Jurkat, Clone E6-1 (cell line): ENCODE data around the gene HRH2.
A peak's percentile ranks its signal among the peaks of the same experiment; 100 is the strongest.
"Not testable (repeated sequence)": the region's sequence is repeated elsewhere in the genome, so short reads cannot be mapped to it uniquely, and the experiment has no call there.

Experiments used
- DNase-seq: peaks from one replicate; pipeline ENCODE4 v3.0.0-alpha.2; 2011; ENCODE audit warnings: low read depth, low spot score
- H3K4me3 ChIP-seq: 2 replicates; pipeline ENCODE4 v1.5.1; 2011; ENCODE audit warnings: mild to moderate bottlenecking, low read length, control low read depth, moderate library complexity

HRH2 gene

DNA sequence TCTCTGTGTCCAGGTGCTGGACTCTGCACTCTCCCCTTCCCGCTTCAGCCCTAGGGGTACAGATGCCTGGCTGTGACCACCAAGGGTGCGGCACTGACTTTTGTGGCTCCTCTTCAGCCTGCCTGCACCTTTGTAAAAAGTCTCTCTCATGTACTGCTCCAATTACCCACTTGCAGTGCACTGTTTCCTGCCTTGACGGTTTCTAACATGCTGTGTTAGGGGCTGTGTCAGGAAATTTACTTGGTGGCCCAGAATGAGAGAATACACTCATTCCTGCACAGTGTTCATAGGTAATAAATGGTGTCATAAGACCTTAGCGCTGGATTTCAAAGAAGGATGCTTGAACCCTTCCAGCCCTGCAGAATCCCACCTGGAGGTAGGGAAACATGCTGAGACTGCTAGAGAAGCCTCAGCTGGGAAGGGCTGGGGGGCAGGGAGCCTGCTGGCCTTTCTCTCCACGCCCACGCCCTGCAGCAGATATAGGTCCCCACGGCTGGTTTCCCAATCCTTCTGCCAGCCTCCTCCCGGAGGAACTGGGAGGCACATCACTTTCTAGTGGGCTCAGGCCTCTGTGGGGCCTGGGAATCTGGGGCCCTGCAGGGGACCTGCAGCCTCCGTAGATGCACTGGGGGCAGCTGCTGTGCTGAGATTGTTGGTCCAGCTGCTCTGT, 17.6 kb upstream of the HRH2 start:
- H3K4me3 ChIP-seq, result no peak overlapping the region
- no peak for DNase-seq

DNA sequence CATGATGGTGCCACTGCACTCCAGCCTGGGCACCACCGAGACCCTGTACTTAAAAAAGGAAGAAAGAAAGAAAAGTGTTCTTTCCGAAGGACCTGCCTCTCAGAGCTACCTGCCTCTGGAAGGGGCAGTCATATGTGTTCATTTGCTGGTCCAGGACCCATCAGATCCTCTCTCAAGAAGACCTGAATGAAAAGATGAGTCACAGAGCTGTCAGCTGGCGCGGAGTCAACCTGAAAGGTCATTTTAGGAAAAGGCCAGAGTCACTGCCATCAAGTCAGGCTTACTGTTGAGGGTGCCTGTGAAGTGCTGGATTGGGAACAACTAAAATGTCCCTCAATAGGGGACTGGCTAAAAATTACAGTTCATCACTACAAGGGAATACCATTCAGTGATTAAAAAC, 14.9 kb upstream of the HRH2 start:
- no peak overlapping the region for H3K4me3 ChIP-seq
- no peak for DNase-seq

- H3K4me3 ChIP-seq, result no peak overlapping the region
- DNase-seq, result no peak
Observed at GRCh38 chr5:175646251-175646650, 11.6 kb upstream of the HRH2 start.

- no peak for DNase-seq
Observed at GRCh38 chr5:175649967-175650366, 7.9 kb upstream of the HRH2 start.

GRCh38 chr5:175650430-175651205, 7.3 kb upstream of the HRH2 start:
- H3K4me3 ChIP-seq, DNase-seq: not testable (repeated sequence)

More at GRCh38 chr5:175649967-175650366, 7.9 kb upstream of the HRH2 start:
- H3K4me3 ChIP-seq, result no peak overlapping the region

GRCh38 chr5:175652741-175653663, 4.9 kb upstream of the HRH2 start:
- no peak overlapping the region; the same call in 1 of the 2 replicates for H3K4me3 ChIP-seq
- DNase-seq, result peak; percentile 91

- no peak overlapping the region for H3K4me3 ChIP-seq
- no peak for DNase-seq
Observed at GRCh38 chr5:175653763-175654162, 4.1 kb upstream of the HRH2 start.

DNA sequence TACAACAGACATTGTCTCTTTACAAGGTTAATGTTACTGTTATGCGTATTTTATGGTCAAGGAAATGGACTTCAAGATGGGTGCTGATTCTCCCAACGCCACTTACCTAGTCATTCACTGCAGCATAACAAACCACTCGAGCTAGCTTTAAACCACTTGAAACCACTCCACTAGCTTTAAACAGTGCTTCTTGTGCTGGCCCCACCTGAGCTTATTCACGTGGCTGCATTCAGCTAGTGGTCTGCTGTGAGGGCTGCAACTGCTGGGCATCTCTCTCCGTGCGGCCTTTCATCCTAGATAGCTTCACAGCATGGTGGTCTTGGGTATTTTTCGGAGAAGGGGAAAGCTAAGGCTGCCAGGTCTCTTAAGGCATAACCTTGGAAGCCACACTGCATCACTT, 3.5 kb upstream of the HRH2 start:
- no peak overlapping the region for H3K4me3 ChIP-seq
- DNase-seq, result no peak

GRCh38 chr5:175654807-175655206, 3.1 kb upstream of the HRH2 start:
- no peak for DNase-seq
- no peak overlapping the region for H3K4me3 ChIP-seq

GRCh38 chr5:175655411-175655810, 2.5 kb upstream of the HRH2 start:
- no peak for DNase-seq
- H3K4me3 ChIP-seq, result no peak overlapping the region

DNA sequence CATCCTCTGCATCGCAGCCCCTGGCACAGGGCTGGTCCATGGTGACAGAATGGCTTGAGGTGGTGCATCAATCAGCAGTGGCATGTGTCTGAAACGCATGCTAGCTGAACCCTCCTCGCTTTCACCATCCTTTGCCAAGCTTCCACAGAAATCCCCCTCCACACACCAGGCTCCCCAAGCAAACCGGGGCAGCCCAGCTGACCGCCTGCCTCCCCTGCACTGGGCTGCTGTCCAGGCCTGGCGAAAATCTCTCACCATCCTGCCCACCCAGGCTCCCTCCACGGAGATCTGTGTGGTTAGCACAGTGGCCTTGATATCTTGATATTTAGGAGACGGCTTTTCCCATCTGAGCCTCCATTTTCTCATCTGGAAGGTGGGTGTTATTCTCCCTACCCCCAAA, 905 bp upstream of the HRH2 start:
- no peak for DNase-seq
- H3K4me3 ChIP-seq, result no peak overlapping the region

GRCh38 chr5:175658299-175659145, 651 bp downstream of the HRH2 start:
- no peak overlapping the region for H3K4me3 ChIP-seq
- no peak for DNase-seq

DNA sequence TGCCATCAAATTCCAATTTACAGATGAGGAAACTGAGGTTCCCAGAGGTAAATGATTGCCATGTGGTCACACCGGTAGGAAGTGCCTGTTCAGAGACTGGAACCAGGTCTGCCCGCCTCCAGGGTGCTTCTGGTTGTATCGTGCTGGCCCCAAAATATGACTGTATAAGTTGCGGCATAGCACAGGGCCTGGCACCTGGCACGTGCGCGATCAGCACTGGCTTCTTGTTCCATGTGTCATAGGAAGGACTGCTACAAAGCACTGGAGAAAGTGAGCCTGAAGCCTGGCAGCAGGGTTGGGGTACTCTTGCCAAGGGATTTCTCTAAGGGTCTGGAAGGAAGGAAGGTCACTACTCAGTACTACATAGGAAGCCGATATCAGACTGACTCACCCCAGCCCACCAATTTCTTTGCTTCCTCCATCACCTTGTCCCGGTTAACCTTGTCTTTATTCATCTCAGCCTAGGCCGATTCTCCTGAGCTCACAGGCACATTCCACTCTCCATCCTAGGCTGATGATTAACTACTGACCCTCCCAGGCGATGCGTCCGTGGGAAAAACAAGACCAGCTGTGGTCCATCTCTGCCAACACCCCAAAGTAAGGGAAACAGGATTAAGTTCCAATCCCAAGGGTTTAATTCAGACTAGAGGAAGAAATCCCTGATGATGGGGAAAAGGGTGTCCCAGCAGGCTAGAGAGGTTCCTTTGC, 1.8 kb downstream of the HRH2 start:
- DNase-seq, result no peak
- H3K4me3 ChIP-seq, result no peak overlapping the region

GRCh38 chr5:175663186-175664184, 5.6 kb downstream of the HRH2 start:
- DNase-seq, result no peak
- H3K4me3 ChIP-seq, result no peak overlapping the region

- H3K4me3 ChIP-seq, result no peak overlapping the region
Observed at GRCh38 chr5:175664723-175665122, 6.9 kb downstream of the HRH2 start.

GRCh38 chr5:175666216-175666615, 8.3 kb downstream of the HRH2 start:
- H3K4me3 ChIP-seq, result no peak overlapping the region
- no peak for DNase-seq

More at GRCh38 chr5:175664723-175665122, 6.9 kb downstream of the HRH2 start:
- DNase-seq, result no peak

GRCh38 chr5:175668006-175668405, 10.1 kb downstream of the HRH2 start:
- H3K4me3 ChIP-seq, result no peak overlapping the region
- DNase-seq, result no peak
